HG02852 (cell line): Measurements from ENCODE around the gene KCTD2.
"Not testable (repeated sequence)": the region's sequence is repeated elsewhere in the genome, so short reads cannot be mapped to it uniquely, and the experiment has no call there.

Experiments
- ATAC-seq: cut with Tn5 transposase; IDR thresholded peaks from one replicate; pipeline ENCODE4 v1.9.1; 2021; ENCODE audit warnings: mild to moderate bottlenecking, moderate library complexity; ENCODE audit not compliant: unreplicated experiment

Gene KCTD2

GRCh38 chr17:75019710-75020109 is 27.3 kb upstream of the KCTD2 start:
- no peak for ATAC-seq

DNA sequence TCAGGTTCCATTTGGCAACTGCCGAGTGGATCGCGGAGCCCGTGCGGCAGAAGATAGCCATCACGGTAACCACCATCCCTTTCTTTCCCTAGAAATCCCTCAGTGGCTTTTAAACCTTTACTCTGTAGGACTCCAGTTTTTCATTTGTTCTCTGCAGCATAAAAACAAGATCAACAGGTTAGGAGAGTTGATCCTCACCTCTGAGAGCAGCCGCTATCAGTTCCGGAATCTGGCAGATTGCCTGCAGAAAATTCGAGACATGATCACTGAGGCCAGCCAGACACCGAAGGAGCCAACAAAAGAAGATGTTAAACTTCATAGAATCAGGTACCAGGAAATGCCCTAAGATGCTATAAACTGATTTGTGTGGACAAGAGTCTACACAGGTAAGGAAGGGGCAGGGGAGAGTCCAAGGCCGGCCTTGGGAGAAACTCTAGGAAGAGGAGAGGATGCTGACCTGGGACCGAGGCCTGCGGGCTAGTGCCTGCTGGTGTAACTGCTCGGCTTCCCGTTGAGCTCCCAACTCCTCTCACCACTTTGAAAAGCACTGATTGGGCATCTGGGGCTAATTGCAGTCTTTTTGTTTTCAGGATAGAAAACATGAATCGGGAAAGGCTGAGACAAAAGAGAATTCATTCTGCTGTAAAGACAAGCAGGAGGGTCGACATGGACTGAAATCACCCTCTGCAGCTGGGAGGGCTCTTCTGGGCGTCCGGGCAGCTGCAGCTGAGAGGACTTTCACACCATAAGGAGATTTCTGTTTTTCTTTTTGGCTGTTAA is 26.5 kb upstream of the KCTD2 start:
- ATAC-seq = no peak

DNA sequence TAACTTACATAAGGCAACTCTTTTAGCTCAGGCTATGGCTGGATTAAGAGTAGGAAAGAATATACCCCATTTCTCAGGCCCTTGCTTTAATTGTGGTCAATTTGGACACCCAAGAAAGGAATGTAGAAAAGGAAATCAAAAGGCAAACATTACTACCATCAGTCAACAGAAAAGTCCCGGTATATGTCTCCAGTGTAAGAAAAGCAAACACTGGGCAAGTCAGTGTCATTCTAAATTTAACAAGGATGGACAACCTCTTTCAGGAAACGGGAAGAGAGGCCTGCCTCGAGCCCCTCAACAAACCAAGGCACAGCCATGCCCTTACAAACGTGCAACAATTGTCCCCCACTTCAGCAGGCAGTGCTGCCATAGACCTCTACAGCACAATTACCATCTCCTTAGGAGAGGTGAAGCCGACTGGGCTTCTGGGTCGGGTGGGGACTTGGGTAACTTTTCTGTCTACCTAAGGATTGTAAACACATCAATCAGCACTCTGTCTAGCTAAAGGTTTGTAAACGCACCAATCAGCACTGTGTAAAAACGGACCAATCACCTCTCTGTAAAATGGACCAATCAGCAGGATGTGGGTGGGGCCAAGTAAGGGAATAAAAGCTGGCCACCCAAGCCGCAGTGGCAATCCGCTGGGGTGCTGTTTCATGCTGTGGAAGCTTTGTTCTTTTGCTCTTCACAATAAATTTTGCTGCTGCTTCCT is 22.2 kb upstream of the KCTD2 start:
- ATAC-seq = no peak

GRCh38 chr17:75025398-75025734 is 21.7 kb upstream of the KCTD2 start:
- ATAC-seq = not testable (repeated sequence)

GRCh38 chr17:75026650-75027049 is 20.4 kb upstream of the KCTD2 start:
- ATAC-seq = not testable (repeated sequence)

GRCh38 chr17:75030161-75030560 is 16.9 kb upstream of the KCTD2 start:
- ATAC-seq = no peak

DNA sequence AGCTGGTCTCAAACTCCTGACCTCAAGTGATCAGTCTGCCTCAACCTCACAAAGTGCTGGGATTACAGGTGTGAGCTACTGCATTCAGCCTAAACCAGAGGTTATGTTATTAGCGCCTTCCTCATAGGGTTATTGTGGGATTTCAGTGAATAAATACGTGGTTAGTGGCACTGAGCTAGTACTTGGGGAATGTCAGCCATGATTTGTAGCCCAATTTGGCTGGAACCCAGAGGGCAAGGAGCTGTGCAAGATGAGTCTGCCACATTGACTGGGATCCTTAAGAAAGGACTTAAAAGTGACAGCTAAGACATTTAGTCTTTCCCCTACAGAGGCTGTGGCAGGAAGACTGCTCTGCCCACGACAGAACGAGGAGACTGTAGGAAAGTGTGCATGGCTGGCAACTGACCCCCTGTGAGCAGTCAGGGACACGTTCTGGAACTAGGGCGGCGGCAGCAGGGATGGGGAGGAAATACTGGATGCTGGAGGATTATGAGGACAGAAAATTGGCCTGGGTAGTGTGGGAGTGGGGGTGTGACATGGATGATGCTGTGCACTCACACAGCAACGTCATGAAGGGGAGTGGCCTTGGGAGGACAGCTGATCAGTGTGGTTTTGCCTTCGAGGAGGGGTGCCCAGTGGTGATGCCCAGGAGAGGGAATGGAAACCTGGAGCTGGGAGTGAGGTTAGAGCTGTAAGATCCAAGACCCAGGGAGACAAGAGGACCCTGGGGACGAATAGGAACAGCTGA is 14.9 kb upstream of the KCTD2 start:
- ATAC-seq = no peak

- no peak for ATAC-seq
Observed at GRCh38 chr17:75032720-75033280, 14.2 kb upstream of the KCTD2 start.

GRCh38 chr17:75033346-75034235 is 13.4 kb upstream of the KCTD2 start:
- peak; percentile 41 for ATAC-seq

- peak; percentile 53 for ATAC-seq
Observed at GRCh38 chr17:75034236-75034908, 12.7 kb upstream of the KCTD2 start.

DNA sequence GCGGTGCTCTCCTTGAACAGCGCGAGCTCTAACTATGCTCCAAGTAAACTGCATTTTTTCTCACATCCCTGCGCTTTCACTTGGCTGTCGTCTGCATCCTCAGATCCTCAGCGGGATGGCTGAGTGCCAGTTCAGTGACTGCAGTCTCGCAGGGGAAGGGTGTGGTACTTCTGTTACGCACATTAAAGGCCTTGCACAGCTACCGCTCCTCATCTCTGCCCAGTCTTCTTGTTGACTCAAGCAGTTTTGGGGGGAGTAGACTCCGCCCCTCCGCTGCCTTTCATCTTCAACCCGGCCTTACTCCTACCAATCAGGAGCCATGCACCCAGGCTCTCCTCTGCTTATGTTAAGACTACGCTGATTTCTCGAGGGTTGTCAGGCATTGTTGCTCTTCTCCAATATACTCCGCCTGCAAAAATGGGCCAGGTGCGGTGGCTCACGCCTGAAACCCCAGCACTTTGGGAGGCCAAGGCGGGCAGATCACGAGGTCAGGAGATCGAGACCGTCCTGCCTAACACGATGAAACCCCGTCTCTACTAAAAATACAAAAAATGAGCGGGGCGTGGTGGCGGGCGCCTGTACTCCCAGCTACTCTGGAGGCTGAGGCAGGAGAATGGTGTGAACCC is 10.3 kb upstream of the KCTD2 start:
- no peak for ATAC-seq

GRCh38 chr17:75039238-75039637 is 7.8 kb upstream of the KCTD2 start:
- no peak for ATAC-seq

GRCh38 chr17:75041656-75042280 is 5.3 kb upstream of the KCTD2 start:
- ATAC-seq = no peak

DNA sequence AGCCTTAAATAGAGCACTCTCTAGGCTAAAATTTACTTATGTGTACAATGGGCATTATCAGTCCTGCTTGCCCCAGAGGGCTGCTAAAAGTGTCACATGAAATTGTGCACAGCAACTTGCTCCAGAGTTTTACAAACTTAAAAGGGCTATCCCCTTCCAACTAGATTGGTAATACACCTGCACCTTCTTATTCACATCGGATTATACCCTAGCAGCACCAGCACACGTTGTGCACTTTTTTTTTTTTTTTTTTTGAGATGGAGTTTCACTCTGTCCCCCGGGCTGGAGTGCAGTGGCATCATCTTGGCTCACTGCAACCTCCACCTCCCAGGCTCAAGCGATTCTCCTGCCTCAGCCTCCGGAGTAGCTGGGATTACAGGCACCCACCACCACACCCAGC is 3.2 kb upstream of the KCTD2 start:
- not testable (repeated sequence) for ATAC-seq

DNA sequence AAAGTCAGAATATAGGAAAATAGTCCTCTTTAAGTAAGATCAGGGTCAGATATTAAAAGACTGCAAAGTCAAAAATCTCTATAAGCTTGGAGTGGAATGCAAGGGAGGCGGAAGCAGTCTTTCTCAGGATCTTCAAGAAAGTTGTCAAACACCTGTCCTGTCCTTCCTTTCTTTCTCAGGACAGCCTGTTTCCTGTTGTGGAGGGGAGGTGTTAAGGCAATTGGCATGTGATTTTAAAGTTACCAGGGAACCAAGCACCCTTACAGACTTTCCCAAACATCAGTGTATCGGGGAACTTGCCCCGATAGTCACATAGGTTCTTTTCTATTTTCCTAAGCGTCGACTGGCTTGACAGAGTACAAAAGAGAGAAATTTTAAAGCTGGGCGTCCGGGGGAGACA is 2.3 kb upstream of the KCTD2 start:
- no peak for ATAC-seq

DNA sequence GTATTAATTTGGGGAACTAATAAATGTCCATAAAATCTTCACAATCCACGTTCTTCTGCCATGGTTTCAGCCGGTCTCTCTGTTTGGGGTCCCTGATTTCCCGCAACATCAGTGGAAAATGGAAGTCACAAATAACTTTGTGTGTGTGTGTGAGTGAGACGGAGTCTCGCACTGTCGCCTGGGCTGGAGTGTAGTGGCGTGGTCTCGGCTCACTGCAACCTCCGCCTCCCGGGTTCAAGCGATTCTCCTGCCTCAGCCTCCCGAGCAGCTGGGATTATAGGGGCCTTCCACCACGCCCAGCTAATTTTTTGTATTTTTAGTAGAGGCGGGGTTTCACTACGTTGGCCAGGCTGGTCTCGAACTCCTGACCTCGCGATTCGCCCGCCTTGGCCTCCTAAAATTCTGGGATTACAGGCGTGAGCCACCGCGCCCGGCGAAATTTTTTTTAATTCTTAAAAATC is 1.0 kb upstream of the KCTD2 start:
- not testable (repeated sequence) for ATAC-seq

DNA sequence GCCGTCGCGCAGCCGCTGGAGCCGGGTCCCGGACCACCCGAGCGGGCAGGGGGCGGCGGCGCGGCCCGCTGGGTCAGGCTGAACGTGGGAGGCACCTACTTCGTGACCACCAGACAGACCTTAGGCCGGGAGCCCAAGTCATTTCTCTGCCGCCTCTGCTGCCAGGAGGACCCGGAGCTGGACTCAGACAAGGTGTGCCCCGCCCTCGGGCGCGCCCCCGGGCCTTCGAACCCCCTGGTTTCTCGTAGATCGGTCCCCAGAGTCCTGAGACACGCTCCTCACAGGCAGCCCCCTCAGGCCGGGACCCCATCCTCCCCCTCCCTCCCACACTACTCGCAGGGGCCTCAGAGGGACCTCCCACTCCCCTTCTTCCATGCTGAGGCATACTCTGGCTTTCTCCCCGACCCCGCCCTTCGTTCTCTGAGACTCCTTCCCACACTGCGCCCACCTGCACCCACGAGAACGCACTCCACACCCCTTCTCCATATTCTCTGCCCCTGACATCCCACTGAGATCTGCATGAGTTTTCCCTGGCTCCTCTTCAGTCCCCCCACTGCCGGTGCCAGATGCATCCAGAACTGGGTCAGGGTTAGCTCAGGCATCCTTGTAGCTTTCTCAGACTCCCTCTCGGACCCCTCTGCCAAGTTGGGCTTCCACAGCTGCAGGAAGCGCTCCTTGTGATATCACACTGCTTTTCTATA is 523 bp downstream of the KCTD2 start:
- ATAC-seq = no peak

- ATAC-seq = no peak
Observed at GRCh38 chr17:75048249-75048878, 1.3 kb downstream of the KCTD2 start.
